Nephron (organoid): ENCODE data around the gene TMEM215.
"Not testable (repeated sequence)": the region's sequence is repeated elsewhere in the genome, so short reads cannot be mapped to it uniquely, and the experiment has no call there.

ENCODE experiments used
- H3K27ac Mint-ChIP-seq, 3 experiments: 2 replicates each; pipeline ENCODE4 v1.8.0; 2020; ENCODE audit warnings: mixed read lengths in 3 of 3, mild to moderate bottlenecking in 2 of 3, moderate library complexity in 1 of 3
- H3K27me3 Mint-ChIP-seq: 2 replicates; pipeline ENCODE4 v1.8.0; 2021; ENCODE audit warnings: low read depth, mild to moderate bottlenecking, moderate library complexity, mixed read lengths
- H3K36me3 Mint-ChIP-seq: 2 replicates; pipeline ENCODE4 v1.8.0; 2020; ENCODE audit warnings: low read depth, mixed read lengths
- H3K4me1 Mint-ChIP-seq: 2 replicates; pipeline ENCODE4 v1.8.0; 2020; ENCODE audit warnings: mixed read lengths
- H3K4me3 Mint-ChIP-seq, 3 experiments: 2 replicates each; pipeline ENCODE4 v1.8.0; 2020; ENCODE audit warnings: mild to moderate bottlenecking in 3 of 3, mixed read lengths in 3 of 3, moderate library complexity in 2 of 3
- H3K9me3 Mint-ChIP-seq: 2 replicates; pipeline ENCODE4 v1.8.0; 2020; ENCODE audit warnings: mixed read lengths
- TF ChIP-seq, protein P1 (sequence below), 3 experiments: fragments of 200-600 bp; sonication (generic); IDR thresholded peaks; one replicate each; pipeline ENCODE4 v1.5.0; 2021; ENCODE audit warnings: antibody characterized with exemption in 3 of 3; ENCODE audit not compliant: unreplicated experiment in 3 of 3

TMEM215 gene

DNA sequence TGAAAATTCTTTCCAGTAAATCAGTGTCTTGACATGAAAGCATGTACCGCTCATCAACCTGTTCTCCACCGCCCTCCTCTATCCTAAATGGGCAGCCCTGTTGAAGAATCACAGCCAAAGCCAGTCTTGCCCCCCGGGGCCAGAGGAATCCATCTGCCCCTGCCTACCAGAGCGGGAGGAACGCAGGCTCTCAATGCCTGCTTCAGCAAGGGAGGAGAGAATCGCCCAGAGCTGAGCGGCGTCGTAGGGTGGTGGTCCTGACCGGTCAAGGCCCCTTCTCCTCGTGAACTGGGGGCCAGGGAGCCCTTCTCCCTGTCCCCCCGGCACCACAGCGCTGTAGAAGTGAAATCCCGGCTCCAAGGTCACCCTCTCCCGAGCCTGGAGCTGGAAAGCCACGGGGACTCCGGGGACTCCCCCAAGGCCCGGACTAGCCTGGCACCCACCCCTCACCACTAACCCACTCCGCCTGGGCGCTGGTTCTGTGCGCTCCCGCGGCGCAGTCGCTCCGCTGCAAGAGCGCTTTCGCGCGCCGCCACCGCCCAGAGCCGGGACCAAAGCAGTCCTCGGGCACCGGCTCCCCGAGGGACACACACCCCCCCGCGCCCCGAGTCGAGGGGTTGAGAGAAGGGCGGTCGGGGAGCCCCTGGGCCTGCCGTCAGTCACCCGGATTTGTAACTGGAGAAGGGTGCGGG is 718 bp upstream of the TMEM215 start:
- Mint-ChIP-seq H3K4me1 (peaks cover 16% of the 10 kb centered on the region), H3K4me3 (peak overlapping the region; percentile 64 to 72 (median 69)), H3K27me3 (peaks cover 90% of the 10 kb centered on the region), H3K27ac (no peak overlapping the region), H3K36me3 (no peaks in the 10 kb centered on the region), H3K9me3 (peaks cover 2% of the 10 kb centered on the region)
- TF ChIP-seq, protein P1, sequence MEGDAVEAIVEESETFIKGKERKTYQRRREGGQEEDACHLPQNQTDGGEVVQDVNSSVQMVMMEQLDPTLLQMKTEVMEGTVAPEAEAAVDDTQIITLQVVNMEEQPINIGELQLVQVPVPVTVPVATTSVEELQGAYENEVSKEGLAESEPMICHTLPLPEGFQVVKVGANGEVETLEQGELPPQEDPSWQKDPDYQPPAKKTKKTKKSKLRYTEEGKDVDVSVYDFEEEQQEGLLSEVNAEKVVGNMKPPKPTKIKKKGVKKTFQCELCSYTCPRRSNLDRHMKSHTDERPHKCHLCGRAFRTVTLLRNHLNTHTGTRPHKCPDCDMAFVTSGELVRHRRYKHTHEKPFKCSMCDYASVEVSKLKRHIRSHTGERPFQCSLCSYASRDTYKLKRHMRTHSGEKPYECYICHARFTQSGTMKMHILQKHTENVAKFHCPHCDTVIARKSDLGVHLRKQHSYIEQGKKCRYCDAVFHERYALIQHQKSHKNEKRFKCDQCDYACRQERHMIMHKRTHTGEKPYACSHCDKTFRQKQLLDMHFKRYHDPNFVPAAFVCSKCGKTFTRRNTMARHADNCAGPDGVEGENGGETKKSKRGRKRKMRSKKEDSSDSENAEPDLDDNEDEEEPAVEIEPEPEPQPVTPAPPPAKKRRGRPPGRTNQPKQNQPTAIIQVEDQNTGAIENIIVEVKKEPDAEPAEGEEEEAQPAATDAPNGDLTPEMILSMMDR (IDR thresholded peaks at IDR 0.05; ENCODE audit: unreplicated experiment in 3 of 3), result no peak

DNA sequence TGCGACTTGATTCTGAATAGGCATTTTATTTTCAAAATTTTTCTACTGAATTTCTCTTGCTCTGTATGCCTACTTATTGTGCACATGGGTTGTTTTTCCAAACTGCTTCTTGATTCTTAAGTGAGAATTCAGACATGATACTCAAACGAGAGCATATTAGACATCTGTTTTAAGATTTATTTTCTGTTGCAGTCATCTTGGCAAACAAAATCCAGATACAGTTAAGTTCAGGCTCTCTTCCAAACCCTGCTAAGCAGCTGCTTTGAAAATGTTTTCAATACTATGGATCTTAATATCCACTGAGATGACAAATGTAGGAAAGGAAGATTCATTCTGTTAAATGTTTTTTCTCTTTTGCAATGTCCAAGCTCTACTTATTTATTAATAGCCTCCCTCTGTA is 4.5 kb downstream of the TMEM215 start:
- Mint-ChIP-seq H3K36me3 (no peaks in the 10 kb centered on the region), H3K9me3 (peaks cover 4% of the 10 kb centered on the region), H3K27me3 (peaks cover 69% of the 10 kb centered on the region), H3K4me3 (peak overlapping the region in 1 of 3 experiments; percentile 2), H3K4me1 (peaks cover 33% of the 10 kb centered on the region), H3K27ac (no peak overlapping the region)
- TF ChIP-seq, protein P1 (IDR thresholded peaks at IDR 0.05; ENCODE audit: unreplicated experiment in 3 of 3), result no peak

DNA sequence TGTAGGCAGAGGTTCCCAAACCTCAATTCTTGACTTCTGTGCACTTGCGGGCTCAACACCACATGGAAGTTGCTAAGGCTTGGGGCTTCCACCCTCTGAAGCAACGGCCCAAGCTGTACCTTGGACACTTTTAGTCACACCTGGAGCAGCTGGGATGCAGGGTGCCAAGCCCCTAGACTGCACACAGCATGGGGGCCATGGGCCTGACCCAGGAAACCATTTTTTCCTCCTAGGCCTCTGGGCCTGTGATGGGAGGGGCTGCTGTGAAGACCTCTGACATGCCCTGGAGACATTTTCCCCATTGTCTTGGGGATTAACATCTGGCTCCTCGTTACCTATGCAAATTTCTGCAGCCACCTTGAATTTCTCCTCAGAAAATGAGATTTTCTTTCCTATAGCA is 12.7 kb downstream of the TMEM215 start:
- H3K4me1 Mint-ChIP-seq, H3K36me3 Mint-ChIP-seq, H3K4me3 Mint-ChIP-seq, H3K27ac Mint-ChIP-seq: not testable (repeated sequence)
- Mint-ChIP-seq H3K27me3 (peaks cover 28% of the 10 kb centered on the region), H3K9me3 (peaks cover 31% of the 10 kb centered on the region)

DNA sequence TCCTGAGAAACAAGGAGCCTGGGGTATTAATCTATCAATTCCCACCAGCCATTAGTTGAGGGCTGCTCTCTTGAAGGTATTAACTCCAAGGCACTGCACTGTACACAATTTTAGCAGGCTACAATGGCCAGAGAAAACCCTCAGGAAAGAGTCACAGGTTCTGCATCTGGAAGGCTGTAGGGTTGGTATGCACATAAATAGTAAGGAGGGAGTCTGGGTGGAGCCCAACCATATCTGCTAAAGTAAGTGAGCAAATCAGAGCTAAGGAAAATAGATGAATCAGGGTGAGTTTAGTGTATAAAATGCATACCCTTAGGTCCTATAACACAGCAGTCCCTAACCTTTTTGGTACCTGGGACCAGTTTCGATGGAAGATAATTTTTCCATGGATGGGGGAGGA is 18.2 kb downstream of the TMEM215 start:
- Mint-ChIP-seq H3K36me3 (no peaks in the 10 kb centered on the region), H3K27ac (no peak overlapping the region), H3K4me3 (no peak overlapping the region), H3K4me1 (no peaks in the 10 kb centered on the region), H3K9me3 (peaks cover 32% of the 10 kb centered on the region), H3K27me3 (peaks cover 10% of the 10 kb centered on the region)
- TF ChIP-seq, protein P1 (IDR thresholded peaks at IDR 0.05; ENCODE audit: unreplicated experiment in 3 of 3), result no peak

DNA sequence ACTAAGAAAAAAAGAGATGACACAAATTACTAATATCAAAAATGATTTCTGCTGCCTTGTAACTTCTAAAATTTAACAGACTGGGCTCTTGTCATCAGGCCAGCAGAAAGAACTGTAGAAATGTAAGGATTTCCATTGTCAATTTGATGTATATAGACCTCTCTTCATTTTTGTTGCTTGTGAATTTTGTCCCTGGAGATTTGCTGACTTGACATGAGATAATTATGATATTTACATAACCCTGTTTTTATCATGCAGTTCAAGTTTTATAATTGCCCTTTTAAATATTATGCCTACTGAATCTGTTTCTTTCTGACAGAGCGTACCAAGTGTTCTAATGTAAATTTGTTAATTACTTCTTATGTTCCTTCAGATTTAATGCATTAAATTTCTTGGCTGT is 23.9 kb downstream of the TMEM215 start:
- TF ChIP-seq, protein P1 (IDR thresholded peaks at IDR 0.05; ENCODE audit: unreplicated experiment in 3 of 3), result no peak
- Mint-ChIP-seq H3K27me3 (no peaks in the 10 kb centered on the region), H3K4me3 (no peak overlapping the region), H3K36me3 (no peaks in the 10 kb centered on the region), H3K9me3 (peaks cover 42% of the 10 kb centered on the region), H3K27ac (no peak overlapping the region), H3K4me1 (peaks cover 6% of the 10 kb centered on the region)

DNA sequence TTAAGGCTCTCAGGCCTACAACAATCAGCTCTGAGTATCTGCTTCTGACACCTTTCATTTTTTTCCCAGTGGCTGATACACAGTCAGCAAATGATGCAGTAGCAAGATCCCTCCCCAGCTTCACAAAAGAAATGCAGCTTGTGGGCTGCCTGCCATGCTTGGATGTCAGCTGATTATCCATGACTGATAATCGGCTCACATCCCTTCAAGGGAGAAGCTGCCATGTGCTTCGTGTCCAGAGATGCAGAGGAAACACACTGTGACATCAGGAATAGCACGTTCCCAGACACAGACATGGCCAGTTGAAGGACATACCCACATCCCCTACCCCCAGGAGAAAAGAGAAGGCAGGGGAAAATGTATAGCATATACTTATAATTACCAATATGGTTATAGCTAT is 27.9 kb downstream of the TMEM215 start:
- Mint-ChIP-seq H3K27ac (peak overlapping the region in 2 of 3 experiments; percentile 19 to 32), H3K36me3 (no peaks in the 10 kb centered on the region), H3K4me1 (peaks cover 18% of the 10 kb centered on the region), H3K4me3 (no peak overlapping the region), H3K9me3 (peaks cover 28% of the 10 kb centered on the region), H3K27me3 (no peaks in the 10 kb centered on the region)
- TF ChIP-seq, protein P1 (IDR thresholded peaks at IDR 0.05; ENCODE audit: unreplicated experiment in 3 of 3), result no peak
